HFFc6 (cell line): ENCODE data around the gene SEMA4B. TPM values are rescaled to one million over a fixed set of nuclear protein-coding genes. Genes with fewer than 3 reads are reported as not detected.

Experiments used
- DNase-seq: peaks from one replicate; pipeline ENCODE4 v3.0.0-alpha.2; 2018
- H3K27ac Mint-ChIP-seq: 2 replicates; pipeline ENCODE4 v1.8.0; 2020; ENCODE audit warnings: mild to moderate bottlenecking, mixed read lengths
- H3K27me3 Mint-ChIP-seq: 2 replicates; pipeline ENCODE4 v1.8.0; 2021; ENCODE audit warnings: mild to moderate bottlenecking, moderate library complexity, mixed read lengths; ENCODE audit not compliant: insufficient read depth
- H3K36me3 Mint-ChIP-seq: 2 replicates; pipeline ENCODE4 v1.8.0; 2021; ENCODE audit warnings: low read depth, mixed read lengths
- H3K4me1 Mint-ChIP-seq: 2 replicates; pipeline ENCODE4 v1.8.0; 2020; ENCODE audit warnings: low read depth, mixed read lengths
- H3K4me3 Mint-ChIP-seq: 2 replicates; pipeline ENCODE4 v1.8.0; 2020; ENCODE audit warnings: mild to moderate bottlenecking, moderate library complexity, mixed read lengths
- H3K9me3 Mint-ChIP-seq: 2 replicates; pipeline ENCODE4 v1.8.0; 2020; ENCODE audit warnings: mild to moderate bottlenecking, mixed read lengths
- total RNA-seq, 6 experiments: library from RNA; stranded (reverse); fragmentation: NEBNext Ultra II Directional; extraction: Animal tissue kit (Norgen Biotek cat#: 25700); gene quantifications; 2 replicates in 1 of 6; 3 replicates in 5 of 6; pipeline ENCODE4 v1.2.3, GENCODE V29; 2021
- TF ChIP-seq, protein P1 (sequence below): fragments of 200-600 bp; sonication (generic); IDR thresholded peaks from 2 replicates; pipeline ENCODE4 v1.5.0; 2021; ENCODE audit warnings: antibody characterized with exemption, mild to moderate bottlenecking

SEMA4B gene
- total RNA-seq, 6 experiments from 2014 or later: 5.6 to 7.7 (median 7.2) TPM

DNA sequence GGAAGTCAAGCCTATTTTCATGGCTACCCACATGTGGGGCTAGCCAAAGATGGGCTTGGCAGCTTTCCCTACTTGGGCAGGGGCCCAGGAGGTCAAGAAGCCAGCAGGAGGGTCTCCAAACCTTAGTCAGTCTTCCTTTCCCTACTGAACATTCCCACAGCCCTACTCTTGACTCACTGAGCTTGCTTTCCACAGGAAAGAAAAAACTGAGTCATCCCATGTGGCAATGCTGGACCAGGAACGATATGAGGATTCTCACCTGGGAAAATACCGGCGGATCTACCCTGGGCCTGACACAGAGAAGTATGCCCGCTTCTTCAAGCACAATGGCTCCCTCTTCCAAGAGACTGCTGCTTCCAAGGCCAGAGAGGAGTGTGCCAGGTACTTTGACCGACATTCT, 60.7 kb downstream of the SEMA4B start:
- DNase-seq: peak; percentile 18
- Mint-ChIP-seq H3K27me3 (peaks cover 2% of the 10 kb centered on the region), H3K27ac (no peak overlapping the region), H3K4me3 (no peak overlapping the region), H3K36me3 (peaks cover 9% of the 10 kb centered on the region), H3K4me1 (peaks cover 28% of the 10 kb centered on the region), H3K9me3 (no peaks in the 10 kb centered on the region)
- TF ChIP-seq, protein P1, sequence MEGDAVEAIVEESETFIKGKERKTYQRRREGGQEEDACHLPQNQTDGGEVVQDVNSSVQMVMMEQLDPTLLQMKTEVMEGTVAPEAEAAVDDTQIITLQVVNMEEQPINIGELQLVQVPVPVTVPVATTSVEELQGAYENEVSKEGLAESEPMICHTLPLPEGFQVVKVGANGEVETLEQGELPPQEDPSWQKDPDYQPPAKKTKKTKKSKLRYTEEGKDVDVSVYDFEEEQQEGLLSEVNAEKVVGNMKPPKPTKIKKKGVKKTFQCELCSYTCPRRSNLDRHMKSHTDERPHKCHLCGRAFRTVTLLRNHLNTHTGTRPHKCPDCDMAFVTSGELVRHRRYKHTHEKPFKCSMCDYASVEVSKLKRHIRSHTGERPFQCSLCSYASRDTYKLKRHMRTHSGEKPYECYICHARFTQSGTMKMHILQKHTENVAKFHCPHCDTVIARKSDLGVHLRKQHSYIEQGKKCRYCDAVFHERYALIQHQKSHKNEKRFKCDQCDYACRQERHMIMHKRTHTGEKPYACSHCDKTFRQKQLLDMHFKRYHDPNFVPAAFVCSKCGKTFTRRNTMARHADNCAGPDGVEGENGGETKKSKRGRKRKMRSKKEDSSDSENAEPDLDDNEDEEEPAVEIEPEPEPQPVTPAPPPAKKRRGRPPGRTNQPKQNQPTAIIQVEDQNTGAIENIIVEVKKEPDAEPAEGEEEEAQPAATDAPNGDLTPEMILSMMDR: no peak

DNA sequence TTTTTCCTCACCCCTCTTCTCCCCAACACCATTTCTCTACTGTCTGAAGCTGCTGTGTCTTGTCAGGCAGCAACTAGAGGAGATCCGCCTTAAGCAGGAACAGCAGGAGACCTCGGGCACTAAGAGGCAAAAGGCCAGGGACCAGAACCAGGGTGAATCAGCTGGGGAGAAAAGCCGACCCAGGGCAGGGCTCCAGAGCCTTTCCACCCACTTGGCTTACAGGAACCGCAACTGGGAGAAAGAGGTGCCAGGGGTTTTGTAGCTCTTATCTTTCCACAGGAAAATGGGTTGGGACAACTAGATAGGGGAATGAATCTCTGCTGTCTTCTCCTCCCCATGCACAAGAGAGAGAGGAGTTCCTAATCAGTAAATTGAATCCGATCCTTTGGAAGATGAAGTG, 61.3 kb downstream of the SEMA4B start:
- TF ChIP-seq, protein P1: no peak
- H3K4me3 Mint-ChIP-seq: no peak overlapping the region
- H3K4me1 Mint-ChIP-seq: peaks cover 34% of the 10 kb centered on the region
- DNase-seq: no peak
- H3K36me3 Mint-ChIP-seq: peaks cover 15% of the 10 kb centered on the region
- no peak overlapping the region for H3K27ac Mint-ChIP-seq
- H3K9me3 Mint-ChIP-seq: no peaks in the 10 kb centered on the region
- H3K27me3 Mint-ChIP-seq: peaks cover 2% of the 10 kb centered on the region

DNA sequence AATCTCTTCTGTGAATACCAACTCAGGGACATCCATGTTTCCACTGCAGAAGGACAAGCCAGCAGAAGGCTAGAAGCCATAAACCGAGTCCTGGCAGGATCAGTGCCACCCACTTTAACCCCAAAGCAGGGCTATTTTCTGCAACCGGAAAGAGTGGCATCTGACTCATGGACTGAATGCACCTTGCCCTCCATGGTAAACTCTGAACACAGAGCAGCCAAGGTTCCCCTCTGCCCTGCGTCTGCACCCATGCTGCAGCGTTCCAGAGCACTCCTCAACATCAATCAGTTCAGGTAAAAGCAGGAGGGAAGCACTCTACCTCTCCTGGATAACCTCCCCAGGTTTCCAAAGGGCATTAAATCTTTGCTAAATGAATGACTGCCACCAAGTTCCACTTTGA, 63.5 kb downstream of the SEMA4B start:
- peaks cover 28% of the 10 kb centered on the region for H3K36me3 Mint-ChIP-seq
- H3K4me1 Mint-ChIP-seq: peaks cover 53% of the 10 kb centered on the region
- no peaks in the 10 kb centered on the region; the same call in none of the 2 replicates for H3K27me3 Mint-ChIP-seq
- peak overlapping the region; percentile 99 for H3K4me3 Mint-ChIP-seq
- TF ChIP-seq, protein P1: no peak
- H3K9me3 Mint-ChIP-seq: no peaks in the 10 kb centered on the region
- H3K27ac Mint-ChIP-seq: peak overlapping the region; percentile 97
- no peak for DNase-seq

DNA sequence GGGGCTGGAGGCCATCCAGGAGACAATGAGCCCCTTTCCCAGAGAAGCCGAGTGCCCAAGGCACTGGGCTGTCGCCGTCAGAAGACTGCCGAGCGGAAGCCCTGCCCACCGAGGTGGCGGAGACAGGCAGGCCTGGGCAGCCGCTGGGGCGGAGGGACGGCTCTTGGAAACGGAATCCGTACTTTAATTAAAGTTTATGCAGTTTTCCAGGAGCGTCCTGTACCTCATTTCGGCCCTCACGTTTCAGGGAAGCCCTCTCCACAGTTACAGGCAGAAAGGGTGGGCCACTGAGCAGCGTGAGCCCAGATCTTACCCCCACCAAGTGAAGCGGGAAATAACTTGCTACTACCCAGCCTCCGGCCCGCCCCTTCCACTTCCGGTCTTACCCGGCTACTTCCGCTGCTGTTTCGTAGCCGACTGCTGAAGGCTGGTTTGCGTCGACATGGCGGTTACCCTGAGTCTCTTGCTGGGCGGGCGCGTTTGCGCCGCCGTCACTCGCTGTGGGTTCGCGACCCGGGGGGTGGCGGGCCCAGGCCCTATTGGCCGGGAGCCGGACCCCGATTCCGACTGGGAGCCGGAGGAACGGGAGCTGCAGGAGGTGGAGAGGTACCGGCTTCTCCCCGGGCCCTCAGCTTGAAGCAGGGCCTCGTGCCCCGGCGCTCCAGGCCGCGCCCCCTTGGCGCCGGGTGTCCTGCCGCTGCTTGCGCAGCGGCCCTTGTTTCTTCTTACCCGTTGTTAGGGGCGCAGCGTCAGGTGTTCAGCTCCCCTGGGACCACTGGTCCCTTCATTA, 64.3 kb downstream of the SEMA4B start, which contains the start of gene NGRN:
NGRN (plus strand) TSS at position 402 of the 790 bp plus-strand sequence; CDS start at position 443, 41 bp downstream.
- no peaks in the 10 kb centered on the region for H3K9me3 Mint-ChIP-seq

DNA sequence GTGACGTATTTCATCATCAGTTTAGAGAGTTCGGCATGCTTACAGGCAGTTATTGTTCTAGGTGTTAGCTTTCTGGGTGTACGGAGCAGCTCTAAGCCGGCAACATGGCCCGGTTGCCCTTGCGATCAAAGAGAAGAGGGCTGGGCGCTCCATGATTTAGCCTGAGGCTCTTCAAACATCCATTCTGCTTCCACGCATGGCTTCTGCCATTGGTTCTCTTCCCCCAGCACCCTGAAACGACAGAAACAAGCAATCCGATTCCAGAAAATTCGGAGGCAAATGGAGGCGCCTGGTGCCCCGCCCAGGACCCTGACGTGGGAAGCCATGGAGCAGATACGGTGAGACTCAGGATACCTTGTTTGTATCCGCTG, 64.9 kb downstream of the SEMA4B start:
- DNase-seq: peak; percentile 41
- peak overlapping the region; percentile 99 for H3K4me3 Mint-ChIP-seq
- TF ChIP-seq, protein P1: no peak
- H3K27me3 Mint-ChIP-seq: no peaks in the 10 kb centered on the region; the same call in none of the 2 replicates
- peak overlapping the region; percentile 97 for H3K27ac Mint-ChIP-seq
- H3K36me3 Mint-ChIP-seq: peaks cover 37% of the 10 kb centered on the region
- H3K9me3 Mint-ChIP-seq: no peaks in the 10 kb centered on the region
- peaks cover 62% of the 10 kb centered on the region for H3K4me1 Mint-ChIP-seq

More for the DNA sequence above, 64.3 kb downstream of the SEMA4B start, which contains the start of gene NGRN:
- TF ChIP-seq, protein P1: no peak
- H3K27me3 Mint-ChIP-seq: no peaks in the 10 kb centered on the region; the same call in none of the 2 replicates
- peaks cover 36% of the 10 kb centered on the region for H3K36me3 Mint-ChIP-seq
- peaks cover 61% of the 10 kb centered on the region for H3K4me1 Mint-ChIP-seq
- DNase-seq: peak; percentile 82
- peak within 1 kb of the TSS; percentile 99 for H3K4me3 Mint-ChIP-seq
- peak within 1 kb of the TSS; percentile 97 for H3K27ac Mint-ChIP-seq
